ENCODE results near the gene CDC42EP1. TPM values are rescaled to one million over a fixed set of nuclear protein-coding genes. Genes with fewer than 3 reads are reported as not detected.

The CDC42EP1 gene
- total and polyA plus RNA-seq, 2 experiments from 2014 or later = 7.7 to 10.2 TPM

DNA sequence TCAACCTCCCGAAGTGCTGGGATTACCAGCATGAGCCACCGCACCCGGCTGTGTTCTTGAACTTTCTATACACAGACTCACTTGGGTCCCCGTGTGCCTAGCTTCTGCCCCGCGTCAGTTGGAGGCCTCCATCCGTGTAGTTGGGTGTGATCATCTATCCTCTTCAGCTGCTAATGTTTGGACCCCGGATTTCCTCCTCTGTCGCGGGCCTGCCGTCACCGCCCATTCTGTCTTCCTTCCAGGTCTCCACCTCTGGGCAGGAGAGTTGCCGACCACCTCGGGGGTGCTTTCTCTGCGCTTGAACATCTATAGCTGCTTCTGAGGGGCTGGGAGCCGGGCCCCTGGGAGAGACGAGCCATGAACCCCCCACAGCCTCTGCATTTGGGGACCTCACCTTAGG is 5.5 kb downstream of the CDC42EP1 start:
- H3K79me2 ChIP-seq (replicated peaks; ENCODE audit: insufficient read depth) = peaks cover 17% of the 10 kb centered on the region
- H3K4me1 Mint-ChIP-seq = peaks cover 56% of the 10 kb centered on the region

More for the DNA sequence above, 5.5 kb downstream of the CDC42EP1 start:
- Histone ChIP-seq H3K36me3 (ENCODE audit: insufficient read depth) (no peaks in the 10 kb centered on the region), H4K20me1 (replicated peaks; ENCODE audit: insufficient read depth) (no peaks in the 10 kb centered on the region), H3K4me2 (no peak overlapping the region), H3K27me3 (ENCODE audit: insufficient read depth) (peaks cover 12% of the 10 kb centered on the region), H3K4me3 (no peak overlapping the region), H3K27ac (ENCODE audit: low read depth) (no peak overlapping the region), H3F3A (replicated peaks; ENCODE audit: low read depth) (peaks cover 12% of the 10 kb centered on the region; the same call in 1 of the 2 replicates), H3K9me2 (ENCODE audit: insufficient read depth) (no peaks in the 10 kb centered on the region), H2AFZ (no peak overlapping the region), H3K4me1 (ENCODE audit: insufficient read depth) (peaks cover 35% of the 10 kb centered on the region)
- Mint-ChIP-seq H3K4me3 (no peak overlapping the region), H3K27me3 (ENCODE audit: insufficient read depth, low read depth, poor library complexity) (peaks cover 28% of the 10 kb centered on the region), H3K9me3 (no peaks in the 10 kb centered on the region; the same call in 2 of the 3 replicates), H3K27ac (no peak overlapping the region), H3K36me3 (ENCODE audit: low read depth) (peaks cover 14% of the 10 kb centered on the region)
- DNase-seq (ENCODE audit: low spot score) = no peak
- TF ChIP-seq EZH2phosphoT487 (IDR thresholded peaks at IDR 0.05; ENCODE audit: unreplicated experiment) = no peak
- TF ChIP-seq, protein P1, sequence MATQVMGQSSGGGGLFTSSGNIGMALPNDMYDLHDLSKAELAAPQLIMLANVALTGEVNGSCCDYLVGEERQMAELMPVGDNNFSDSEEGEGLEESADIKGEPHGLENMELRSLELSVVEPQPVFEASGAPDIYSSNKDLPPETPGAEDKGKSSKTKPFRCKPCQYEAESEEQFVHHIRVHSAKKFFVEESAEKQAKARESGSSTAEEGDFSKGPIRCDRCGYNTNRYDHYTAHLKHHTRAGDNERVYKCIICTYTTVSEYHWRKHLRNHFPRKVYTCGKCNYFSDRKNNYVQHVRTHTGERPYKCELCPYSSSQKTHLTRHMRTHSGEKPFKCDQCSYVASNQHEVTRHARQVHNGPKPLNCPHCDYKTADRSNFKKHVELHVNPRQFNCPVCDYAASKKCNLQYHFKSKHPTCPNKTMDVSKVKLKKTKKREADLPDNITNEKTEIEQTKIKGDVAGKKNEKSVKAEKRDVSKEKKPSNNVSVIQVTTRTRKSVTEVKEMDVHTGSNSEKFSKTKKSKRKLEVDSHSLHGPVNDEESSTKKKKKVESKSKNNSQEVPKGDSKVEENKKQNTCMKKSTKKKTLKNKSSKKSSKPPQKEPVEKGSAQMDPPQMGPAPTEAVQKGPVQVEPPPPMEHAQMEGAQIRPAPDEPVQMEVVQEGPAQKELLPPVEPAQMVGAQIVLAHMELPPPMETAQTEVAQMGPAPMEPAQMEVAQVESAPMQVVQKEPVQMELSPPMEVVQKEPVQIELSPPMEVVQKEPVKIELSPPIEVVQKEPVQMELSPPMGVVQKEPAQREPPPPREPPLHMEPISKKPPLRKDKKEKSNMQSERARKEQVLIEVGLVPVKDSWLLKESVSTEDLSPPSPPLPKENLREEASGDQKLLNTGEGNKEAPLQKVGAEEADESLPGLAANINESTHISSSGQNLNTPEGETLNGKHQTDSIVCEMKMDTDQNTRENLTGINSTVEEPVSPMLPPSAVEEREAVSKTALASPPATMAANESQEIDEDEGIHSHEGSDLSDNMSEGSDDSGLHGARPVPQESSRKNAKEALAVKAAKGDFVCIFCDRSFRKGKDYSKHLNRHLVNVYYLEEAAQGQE (IDR thresholded peaks at IDR 0.05; ENCODE audit: unreplicated experiment) = no peak
- no peak for TF ChIP-seq EZH2 (IDR thresholded peaks at IDR 0.05; ENCODE audit: low read depth, unreplicated experiment)
- TF ChIP-seq STAT1 (IDR thresholded peaks at IDR 0.05; ENCODE audit: unreplicated experiment) = no peak
- TF ChIP-seq ZNF114 (CRISPR knock-in tag; IDR thresholded peaks at IDR 0.05) = no peak
- no peak for TF ChIP-seq ZNF331 (CRISPR knock-in tag; IDR thresholded peaks at IDR 0.05; ENCODE audit: low read depth)
- TF ChIP-seq POLR2AphosphoS5 (IDR thresholded peaks at IDR 0.05; ENCODE audit: low read depth) = no peak
- TF ChIP-seq CREB1 (CRISPR knock-in tag; IDR thresholded peaks at IDR 0.05; ENCODE audit: low read depth) = no peak
- TF ChIP-seq NANOG (IDR thresholded peaks at IDR 0.05; ENCODE audit: borderline replicate concordance) = no peak
- no peak for TF ChIP-seq ETS1 (IDR thresholded peaks at IDR 0.05)
- TF ChIP-seq, protein P2, sequence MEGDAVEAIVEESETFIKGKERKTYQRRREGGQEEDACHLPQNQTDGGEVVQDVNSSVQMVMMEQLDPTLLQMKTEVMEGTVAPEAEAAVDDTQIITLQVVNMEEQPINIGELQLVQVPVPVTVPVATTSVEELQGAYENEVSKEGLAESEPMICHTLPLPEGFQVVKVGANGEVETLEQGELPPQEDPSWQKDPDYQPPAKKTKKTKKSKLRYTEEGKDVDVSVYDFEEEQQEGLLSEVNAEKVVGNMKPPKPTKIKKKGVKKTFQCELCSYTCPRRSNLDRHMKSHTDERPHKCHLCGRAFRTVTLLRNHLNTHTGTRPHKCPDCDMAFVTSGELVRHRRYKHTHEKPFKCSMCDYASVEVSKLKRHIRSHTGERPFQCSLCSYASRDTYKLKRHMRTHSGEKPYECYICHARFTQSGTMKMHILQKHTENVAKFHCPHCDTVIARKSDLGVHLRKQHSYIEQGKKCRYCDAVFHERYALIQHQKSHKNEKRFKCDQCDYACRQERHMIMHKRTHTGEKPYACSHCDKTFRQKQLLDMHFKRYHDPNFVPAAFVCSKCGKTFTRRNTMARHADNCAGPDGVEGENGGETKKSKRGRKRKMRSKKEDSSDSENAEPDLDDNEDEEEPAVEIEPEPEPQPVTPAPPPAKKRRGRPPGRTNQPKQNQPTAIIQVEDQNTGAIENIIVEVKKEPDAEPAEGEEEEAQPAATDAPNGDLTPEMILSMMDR (conservative IDR thresholded peaks at IDR 0.05; ENCODE audit: low read depth in 2 of 2) = no peak
- TF ChIP-seq, protein P3, sequence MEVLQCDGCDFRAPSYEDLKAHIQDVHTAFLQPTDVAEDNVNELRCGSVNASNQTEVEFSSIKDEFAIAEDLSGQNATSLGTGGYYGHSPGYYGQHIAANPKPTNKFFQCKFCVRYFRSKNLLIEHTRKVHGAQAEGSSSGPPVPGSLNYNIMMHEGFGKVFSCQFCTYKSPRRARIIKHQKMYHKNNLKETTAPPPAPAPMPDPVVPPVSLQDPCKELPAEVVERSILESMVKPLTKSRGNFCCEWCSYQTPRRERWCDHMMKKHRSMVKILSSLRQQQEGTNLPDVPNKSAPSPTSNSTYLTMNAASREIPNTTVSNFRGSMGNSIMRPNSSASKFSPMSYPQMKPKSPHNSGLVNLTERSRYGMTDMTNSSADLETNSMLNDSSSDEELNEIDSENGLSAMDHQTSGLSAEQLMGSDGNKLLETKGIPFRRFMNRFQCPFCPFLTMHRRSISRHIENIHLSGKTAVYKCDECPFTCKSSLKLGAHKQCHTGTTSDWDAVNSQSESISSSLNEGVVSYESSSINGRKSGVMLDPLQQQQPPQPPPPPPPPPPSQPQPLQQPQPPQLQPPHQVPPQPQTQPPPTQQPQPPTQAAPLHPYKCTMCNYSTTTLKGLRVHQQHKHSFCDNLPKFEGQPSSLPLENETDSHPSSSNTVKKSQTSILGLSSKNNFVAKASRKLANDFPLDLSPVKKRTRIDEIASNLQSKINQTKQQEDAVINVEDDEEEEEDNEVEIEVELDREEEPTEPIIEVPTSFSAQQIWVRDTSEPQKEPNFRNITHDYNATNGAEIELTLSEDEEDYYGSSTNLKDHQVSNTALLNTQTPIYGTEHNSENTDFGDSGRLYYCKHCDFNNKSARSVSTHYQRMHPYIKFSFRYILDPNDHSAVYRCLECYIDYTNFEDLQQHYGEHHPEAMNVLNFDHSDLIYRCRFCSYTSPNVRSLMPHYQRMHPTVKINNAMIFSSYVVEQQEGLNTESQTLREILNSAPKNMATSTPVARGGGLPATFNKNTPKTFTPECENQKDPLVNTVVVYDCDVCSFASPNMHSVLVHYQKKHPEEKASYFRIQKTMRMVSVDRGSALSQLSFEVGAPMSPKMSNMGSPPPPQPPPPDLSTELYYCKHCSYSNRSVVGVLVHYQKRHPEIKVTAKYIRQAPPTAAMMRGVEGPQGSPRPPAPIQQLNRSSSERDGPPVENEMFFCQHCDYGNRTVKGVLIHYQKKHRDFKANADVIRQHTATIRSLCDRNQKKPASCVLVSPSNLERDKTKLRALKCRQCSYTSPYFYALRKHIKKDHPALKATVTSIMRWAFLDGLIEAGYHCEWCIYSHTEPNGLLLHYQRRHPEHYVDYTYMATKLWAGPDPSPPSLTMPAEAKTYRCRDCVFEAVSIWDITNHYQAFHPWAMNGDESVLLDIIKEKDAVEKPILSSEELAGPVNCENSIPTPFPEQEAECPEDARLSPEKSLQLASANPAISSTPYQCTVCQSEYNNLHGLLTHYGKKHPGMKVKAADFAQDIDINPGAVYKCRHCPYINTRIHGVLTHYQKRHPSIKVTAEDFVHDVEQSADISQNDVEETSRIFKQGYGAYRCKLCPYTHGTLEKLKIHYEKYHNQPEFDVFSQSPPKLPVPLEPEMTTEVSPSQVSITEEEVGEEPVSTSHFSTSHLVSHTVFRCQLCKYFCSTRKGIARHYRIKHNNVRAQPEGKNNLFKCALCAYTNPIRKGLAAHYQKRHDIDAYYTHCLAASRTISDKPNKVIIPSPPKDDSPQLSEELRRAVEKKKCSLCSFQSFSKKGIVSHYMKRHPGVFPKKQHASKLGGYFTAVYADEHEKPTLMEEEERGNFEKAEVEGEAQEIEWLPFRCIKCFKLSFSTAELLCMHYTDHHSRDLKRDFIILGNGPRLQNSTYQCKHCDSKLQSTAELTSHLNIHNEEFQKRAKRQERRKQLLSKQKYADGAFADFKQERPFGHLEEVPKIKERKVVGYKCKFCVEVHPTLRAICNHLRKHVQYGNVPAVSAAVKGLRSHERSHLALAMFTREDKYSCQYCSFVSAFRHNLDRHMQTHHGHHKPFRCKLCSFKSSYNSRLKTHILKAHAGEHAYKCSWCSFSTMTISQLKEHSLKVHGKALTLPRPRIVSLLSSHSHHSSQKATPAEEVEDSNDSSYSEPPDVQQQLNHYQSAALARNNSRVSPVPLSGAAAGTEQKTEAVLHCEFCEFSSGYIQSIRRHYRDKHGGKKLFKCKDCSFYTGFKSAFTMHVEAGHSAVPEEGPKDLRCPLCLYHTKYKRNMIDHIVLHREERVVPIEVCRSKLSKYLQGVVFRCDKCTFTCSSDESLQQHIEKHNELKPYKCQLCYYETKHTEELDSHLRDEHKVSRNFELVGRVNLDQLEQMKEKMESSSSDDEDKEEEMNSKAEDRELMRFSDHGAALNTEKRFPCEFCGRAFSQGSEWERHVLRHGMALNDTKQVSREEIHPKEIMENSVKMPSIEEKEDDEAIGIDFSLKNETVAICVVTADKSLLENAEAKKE (CRISPR knock-in tag; IDR thresholded peaks at IDR 0.05) = no peak
- ATAC-seq = no peak
